NCI-H1092 (cell line): Measurements from ENCODE around the gene SCYGR4.

Experiments
- DNase-seq: peaks from one replicate; lab custom pipeline; 2025; lab: John Stamatoyannopoulos, UW

Gene SCYGR4

GRCh38 chr2:227614246-227614645, 3.1 kb upstream of the SCYGR4 start:
- DNase-seq, result no peak

- DNase-seq, result no peak
Observed at GRCh38 chr2:227614740-227615139, 2.6 kb upstream of the SCYGR4 start, which contains the start of gene SCYGR3. Gene SCYGR3, minus strand, starts transcription at chr2:227614840. Its CDS starts 0 bp downstream, at chr2:227614840.

- DNase-seq, result no peak
Observed at GRCh38 chr2:227615181-227615580, 2.1 kb upstream of the SCYGR4 start.

GRCh38 chr2:227615906-227616305, 1.4 kb upstream of the SCYGR4 start:
- DNase-seq, result no peak

GRCh38 chr2:227616631-227617030, 667 bp upstream of the SCYGR4 start:
- DNase-seq, result no peak

- DNase-seq, result no peak
Observed at GRCh38 chr2:227623226-227623625, 5.9 kb downstream of the SCYGR4 start.

GRCh38 chr2:227625420-227625819, 8.1 kb downstream of the SCYGR4 start:
- DNase-seq, result no peak

GRCh38 chr2:227626580-227627151, 9.4 kb downstream of the SCYGR4 start:
- DNase-seq, result no peak

GRCh38 chr2:227627769-227628168, 10.5 kb downstream of the SCYGR4 start:
- no peak for DNase-seq

- DNase-seq, result no peak
Observed at GRCh38 chr2:227629435-227629834, 12.1 kb downstream of the SCYGR4 start.

GRCh38 chr2:227630322-227630721, 13.0 kb downstream of the SCYGR4 start:
- no peak for DNase-seq

- no peak for DNase-seq
Observed at GRCh38 chr2:227632827-227633226, 15.5 kb downstream of the SCYGR4 start.

- DNase-seq, result no peak
Observed at GRCh38 chr2:227634201-227634600, 16.9 kb downstream of the SCYGR4 start.

GRCh38 chr2:227642656-227643055, 25.4 kb downstream of the SCYGR4 start:
- no peak for DNase-seq

- DNase-seq, result no peak
Observed at GRCh38 chr2:227643990-227644551, 26.8 kb downstream of the SCYGR4 start.

- DNase-seq, result no peak
Observed at GRCh38 chr2:227653419-227653818, 36.1 kb downstream of the SCYGR4 start.

- no peak for DNase-seq
Observed at GRCh38 chr2:227654426-227654825, 37.1 kb downstream of the SCYGR4 start.

- no peak for DNase-seq
Observed at GRCh38 chr2:227655454-227655853, 38.2 kb downstream of the SCYGR4 start.

GRCh38 chr2:227657199-227657845, 40.0 kb downstream of the SCYGR4 start:
- DNase-seq, result no peak

GRCh38 chr2:227661025-227661649, 43.8 kb downstream of the SCYGR4 start:
- DNase-seq, result no peak

GRCh38 chr2:227661827-227662226, 44.5 kb downstream of the SCYGR4 start:
- DNase-seq, result no peak

GRCh38 chr2:227665189-227665940, 48.1 kb downstream of the SCYGR4 start:
- no peak for DNase-seq
